GM12873 (cell line): ENCODE results near the gene IRF2.

Source experiments
- CTCF ChIP-seq: IDR thresholded peaks from 2 replicates; pipeline ENCODE4 v1.5.1; 2012; ENCODE audit warnings: low read depth, mild to moderate bottlenecking, moderate library complexity, low read length, control low read depth; ENCODE audit not compliant: insufficient read depth; ENCODE audit errors: missing control alignments

Gene IRF2

DNA sequence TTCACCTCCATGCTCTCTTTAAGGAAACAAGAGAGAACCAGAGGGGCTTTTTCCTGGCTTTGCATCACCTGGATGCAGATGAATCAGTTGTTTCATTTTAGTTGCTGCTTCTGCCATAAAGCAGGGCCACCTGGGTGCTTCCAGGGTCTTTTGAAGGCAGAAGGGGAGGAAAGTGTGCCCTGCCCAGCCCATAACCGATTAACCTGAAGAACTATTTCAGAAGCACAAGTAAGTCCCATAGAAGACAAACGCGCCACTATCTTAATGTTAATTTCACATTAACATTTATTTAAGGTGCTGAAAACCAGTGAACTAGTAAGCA lies 32.1 kb downstream of the IRF2 start:
- TF ChIP-seq CTCF = no peak

GRCh38 chr4:184441461-184442313 lies 32.7 kb downstream of the IRF2 start:
- no peak for TF ChIP-seq CTCF

DNA sequence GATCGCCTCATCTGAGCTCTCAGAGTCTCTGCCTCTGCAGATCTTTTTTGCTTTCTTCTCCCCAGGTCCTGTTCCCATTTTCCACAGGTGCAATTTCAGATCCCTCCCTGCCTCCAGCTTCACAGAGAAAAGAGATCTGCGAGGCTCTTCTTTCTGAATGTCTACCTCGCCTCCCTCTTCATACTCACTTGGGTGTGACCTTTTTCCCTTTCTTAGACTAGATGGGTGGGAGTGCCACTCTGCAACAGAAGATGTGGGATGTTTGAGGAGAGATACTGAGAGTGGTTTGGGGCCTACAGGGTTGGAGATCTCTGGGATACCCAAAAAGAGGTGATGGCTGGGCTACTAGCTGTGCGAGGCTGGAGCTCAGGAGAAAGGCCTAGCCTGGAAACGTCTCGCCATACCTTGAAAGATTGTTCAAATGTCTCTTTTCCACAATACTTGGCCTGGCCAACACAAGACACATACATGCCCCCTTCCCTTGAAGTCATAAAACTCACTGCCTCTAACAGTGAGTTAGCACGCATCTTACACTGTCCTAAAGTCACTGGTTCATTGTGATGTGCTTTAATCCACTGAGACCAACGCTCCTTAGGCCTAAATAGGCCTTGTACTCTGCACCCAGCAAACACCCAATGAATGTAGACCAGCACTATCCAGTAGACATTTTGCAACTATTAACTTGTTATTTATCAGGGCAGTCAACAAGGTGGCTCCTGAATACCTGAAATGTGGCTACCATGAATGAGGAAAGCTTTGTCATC lies 33.6 kb downstream of the IRF2 start:
- TF ChIP-seq CTCF = no peak

- TF ChIP-seq CTCF = no peak
Measured at GRCh38 chr4:184439856-184440594, 34.3 kb downstream of the IRF2 start.

DNA sequence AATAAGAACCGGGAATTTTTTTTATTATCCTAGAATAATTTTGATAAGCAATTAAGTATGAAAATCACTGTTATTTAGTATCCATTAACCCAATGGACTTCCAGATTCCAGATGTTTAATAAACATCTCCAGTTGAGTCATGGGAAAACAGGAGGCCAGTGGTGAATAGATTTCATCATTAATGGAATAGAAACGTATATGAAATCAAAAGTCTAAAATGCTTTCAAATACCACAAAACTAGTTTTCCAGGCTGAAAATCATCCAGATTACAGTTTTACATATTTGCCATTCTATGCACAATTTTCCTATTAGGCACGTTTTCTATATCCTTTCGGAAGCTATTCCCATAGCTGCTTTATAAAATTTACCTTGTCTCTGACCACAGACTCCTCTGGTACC lies 35.0 kb downstream of the IRF2 start:
- TF ChIP-seq CTCF = no peak

- TF ChIP-seq CTCF = no peak
Measured at GRCh38 chr4:184438375-184438774, 36.0 kb downstream of the IRF2 start.
